Measurements from ENCODE around the gene ZNF446. TPM values are rescaled to one million over a fixed set of nuclear protein-coding genes. Genes with fewer than 3 reads are reported as not detected.

ZNF446 gene
- total RNA-seq, 2 experiments from 2014 or later, result 6.9 to 7.8 TPM

GRCh38 chr19:58519087-58519354 lies 42.9 kb downstream of the ZNF446 start:
- peaks cover 46% of the 10 kb centered on the region for H3K4me1 Mint-ChIP-seq (ENCODE audit: low read depth)
- peak; percentile 69 for DNase-seq
- peak overlapping the region; percentile 97 for H3K27ac Mint-ChIP-seq
- POLR2A ChIA-PET, result interaction anchor here (1.0 to 3.9 kb wide), 8 partner anchors 10 to 335 kb away, joined by 3 to 31 read pairs (median 16); partner anchors contain the start of genes CHMP2A and TRIM28
- no peaks in the 10 kb centered on the region for H3K27me3 Mint-ChIP-seq (ENCODE audit: low read depth)
- ATAC-seq, result peak; percentile 25
- H3K36me3 Mint-ChIP-seq (ENCODE audit: low read depth), result peaks cover 25% of the 10 kb centered on the region
- CTCF ChIA-PET, result interaction anchor here (0.7 to 5.6 kb wide), 19 partner anchors 9 to 211 kb away, joined by 3 to 94 read pairs (median 9); partner anchors contain the start of genes CHMP2A, TRIM28, UBE2M and ZNF446
- H3K4me3 Mint-ChIP-seq, result peak overlapping the region; percentile 96
- no peaks in the 10 kb centered on the region for H3K9me3 Mint-ChIP-seq (ENCODE audit: insufficient read depth)

- H3K4me1 Mint-ChIP-seq (ENCODE audit: low read depth), result peaks cover 41% of the 10 kb centered on the region
- H3K9me3 Mint-ChIP-seq (ENCODE audit: insufficient read depth), result no peaks in the 10 kb centered on the region
- ChIA-PET POLR2A (interaction anchor here (0.6 to 3.9 kb wide), 16 partner anchors 9 to 336 kb away, joined by 3 to 31 read pairs (median 5); partner anchors contain the start of genes CHMP2A, TRIM28, ZNF132 and ZNF446), CTCF (interaction anchor here (0.7 to 5.6 kb wide), 39 partner anchors 9 to 337 kb away, joined by 3 to 94 read pairs (median 5); partner anchors contain the start of genes CHMP2A, TRIM28, UBE2M and ZNF274)
- ATAC-seq (peak; percentile 88), DNase-seq (peak; percentile 93)
- H3K36me3 Mint-ChIP-seq (ENCODE audit: low read depth), result peaks cover 23% of the 10 kb centered on the region
- peak within 1 kb of the TSS; percentile 97 for H3K27ac Mint-ChIP-seq
- H3K27me3 Mint-ChIP-seq (ENCODE audit: low read depth), result no peaks in the 10 kb centered on the region
- H3K4me3 Mint-ChIP-seq, result peak within 1 kb of the TSS; percentile 96
Observed at GRCh38 chr19:58519355-58520256, 43.5 kb downstream of the ZNF446 start, which contains the start of gene ZBTB45. ZBTB45 (minus strand) TSS chr19:58519810; CDS start chr19:58517673, 2,137 bp downstream.

- peak overlapping the region; percentile 97 for H3K27ac Mint-ChIP-seq
- peak overlapping the region; percentile 96 for H3K4me3 Mint-ChIP-seq
- ChIA-PET POLR2A (interaction anchor here (1.0 to 3.9 kb wide), 13 partner anchors 8 to 337 kb away, joined by 3 to 31 read pairs (median 5); partner anchors contain the start of genes CHMP2A, TRIM28, ZNF132 and ZNF446), CTCF (interaction anchor here (0.7 to 5.6 kb wide), 38 partner anchors 9 to 337 kb away, joined by 3 to 94 read pairs (median 5); partner anchors contain the start of genes CHMP2A, TRIM28, UBE2M and ZNF274)
- no peaks in the 10 kb centered on the region for H3K9me3 Mint-ChIP-seq (ENCODE audit: insufficient read depth)
- no peak for DNase-seq
- ATAC-seq, result no peak
- no peaks in the 10 kb centered on the region for H3K27me3 Mint-ChIP-seq (ENCODE audit: low read depth)
- H3K36me3 Mint-ChIP-seq (ENCODE audit: low read depth), result peaks cover 20% of the 10 kb centered on the region
- H3K4me1 Mint-ChIP-seq (ENCODE audit: low read depth), result peaks cover 37% of the 10 kb centered on the region
Observed at GRCh38 chr19:58520257-58520599, 44.1 kb downstream of the ZNF446 start.

GRCh38 chr19:58521651-58522050 lies 45.5 kb downstream of the ZNF446 start:
- no peaks in the 10 kb centered on the region for H3K9me3 Mint-ChIP-seq (ENCODE audit: insufficient read depth)
- no peak for ATAC-seq
- H3K27ac Mint-ChIP-seq, result peak overlapping the region; percentile 28
- H3K4me1 Mint-ChIP-seq (ENCODE audit: low read depth), result peaks cover 27% of the 10 kb centered on the region
- H3K27me3 Mint-ChIP-seq (ENCODE audit: low read depth), result no peaks in the 10 kb centered on the region
- H3K36me3 Mint-ChIP-seq (ENCODE audit: low read depth), result peaks cover 9% of the 10 kb centered on the region
- no peak overlapping the region for H3K4me3 Mint-ChIP-seq
- ChIA-PET POLR2A (interaction anchor here (1.2 to 3.5 kb wide), 2 partner anchors 23 to 54 kb away, joined by 4 to 18 read pairs; no protein-coding TSS in a partner anchor), CTCF (interaction anchor here (1.5 to 5.6 kb wide), 6 partner anchors 14 to 62 kb away, joined by 4 to 94 read pairs (median 44); partner anchors contain the start of genes CHMP2A and TRIM28)
- DNase-seq, result no peak

GRCh38 chr19:58522709-58523108 lies 46.6 kb downstream of the ZNF446 start:
- peaks cover 7% of the 10 kb centered on the region for H3K36me3 Mint-ChIP-seq (ENCODE audit: low read depth)
- ATAC-seq (no peak), DNase-seq (no peak)
- ChIA-PET CTCF (interaction anchor here (1.2 kb wide), 2 partner anchors 53 to 58 kb away, joined by 3 to 4 read pairs; no protein-coding TSS in a partner anchor), POLR2A (no interaction called here)
- H3K4me1 Mint-ChIP-seq (ENCODE audit: low read depth), result peaks cover 22% of the 10 kb centered on the region
- H3K9me3 Mint-ChIP-seq (ENCODE audit: insufficient read depth), result no peaks in the 10 kb centered on the region
- no peaks in the 10 kb centered on the region for H3K27me3 Mint-ChIP-seq (ENCODE audit: low read depth)
- H3K4me3 Mint-ChIP-seq, result no peak overlapping the region
- no peak overlapping the region for H3K27ac Mint-ChIP-seq

GRCh38 chr19:58529405-58529804 lies 53.3 kb downstream of the ZNF446 start:
- Mint-ChIP-seq H3K27ac (no peak overlapping the region), H3K36me3 (ENCODE audit: low read depth) (no peaks in the 10 kb centered on the region), H3K4me3 (no peak overlapping the region), H3K9me3 (ENCODE audit: insufficient read depth) (no peaks in the 10 kb centered on the region), H3K27me3 (ENCODE audit: low read depth) (no peaks in the 10 kb centered on the region), H3K4me1 (ENCODE audit: low read depth) (no peaks in the 10 kb centered on the region)
- no peak for DNase-seq
- ATAC-seq, result no peak
- POLR2A ChIA-PET, result interaction anchor here (1.3 kb wide), 2 partner anchors 10 to 15 kb away, joined by 4 to 6 read pairs; partner anchors contain the start of genes TRIM28 and ZBTB45
- CTCF ChIA-PET, result interaction anchor here (1.3 kb wide), 1 partner anchor 9 kb away, joined by 5 read pairs; the partner anchor contains the start of gene ZBTB45

Other genes with a start within 250 kb of the ZNF446 start
- gene ZNF544, start 247.4 kb upstream of the ZNF446 start, total RNA-seq, result 10 to 100 TPM; 48.1 to 56.2 TPM
- 1 to 10 TPM; 4.7 TPM for gene ZNF8, start 197.4 kb upstream of the ZNF446 start, total RNA-seq
- 10 to 100 TPM; 60.7 to 61.9 TPM for gene ERVK3-1, start 171.0 kb upstream of the ZNF446 start, total RNA-seq
- gene ZSCAN22, start 149.4 kb upstream of the ZNF446 start, total RNA-seq, result 1 to 10 TPM; 4.8 to 5.2 TPM
- gene A1BG, start 122.9 kb upstream of the ZNF446 start, total RNA-seq, result 10 to 100 TPM; 14.9 to 17.5 TPM
- 1 to 10 TPM; 1.5 to 1.7 TPM for gene ZNF497, start 113.6 kb upstream of the ZNF446 start, total RNA-seq
- gene ZNF837, start 95.3 kb upstream of the ZNF446 start, total RNA-seq, result 1 to 10 TPM; 1.3 to 1.5 TPM
- 1,000 to 10,000 TPM; 1,111 to 1,173 TPM for gene RPS5, start 89.1 kb upstream of the ZNF446 start, total RNA-seq
- under 1 TPM; 0.84 to 0.99 TPM for gene RNF225, start 80.7 kb upstream of the ZNF446 start, total RNA-seq
- 10 to 100 TPM in 1 of 2 experiments, 1 to 10 TPM in 1; 9.4 to 11.5 TPM for gene ZNF584, start 67.7 kb upstream of the ZNF446 start, total RNA-seq
- 1 to 10 TPM; 5.1 to 6.0 TPM for gene ZNF132, start 36.2 kb upstream of the ZNF446 start, total RNA-seq
- 10 to 100 TPM; 10.6 to 12.5 TPM for gene ZNF324B, start 24.7 kb upstream of the ZNF446 start, total RNA-seq
- 10 to 100 TPM; 13.8 to 15.8 TPM for gene ZNF324, start 9.3 kb upstream of the ZNF446 start, total RNA-seq
- gene SLC27A5, start 35.6 kb downstream of the ZNF446 start, total RNA-seq, result 10 to 100 TPM; 12.2 to 14.4 TPM
- gene ZBTB45, start 43.5 kb downstream of the ZNF446 start, total RNA-seq, result 10 to 100 TPM; 13.9 to 16.7 TPM
- gene TRIM28, start 67.7 kb downstream of the ZNF446 start, total RNA-seq, result 100 to 1,000 TPM; 476 to 528 TPM
- 100 to 1,000 TPM; 108 to 114 TPM for gene CHMP2A, start 78.8 kb downstream of the ZNF446 start, total RNA-seq
- gene UBE2M, start 82.3 kb downstream of the ZNF446 start, total RNA-seq, result 10 to 100 TPM; 80.7 to 94.1 TPM
- 10 to 100 TPM; 20.0 to 20.6 TPM for gene MZF1, start 97.0 kb downstream of the ZNF446 start, total RNA-seq